ENCODE data around the gene PRSS23.

Gene PRSS23

GRCh38 chr11:86803136-86804045 is 3.0 kb downstream of the PRSS23 start:
- Histone ChIP-seq H3K36me3 (ENCODE audit: control insufficient read depth, insufficient read depth, low read length) (no peaks in the 10 kb centered on the region), H3K9me3 (ENCODE audit: control insufficient read depth, insufficient read depth, low read length) (no peaks in the 10 kb centered on the region), H3K4me1 (ENCODE audit: control insufficient read depth, insufficient read depth, low read length) (peaks cover 20% of the 10 kb centered on the region), H3K27me3 (ENCODE audit: control insufficient read depth, insufficient read depth, low read length) (peaks cover 27% of the 10 kb centered on the region), H3K4me3 (ENCODE audit: low read depth, low read length) (no peak overlapping the region), H3K9ac (ENCODE audit: low read depth, low read length) (no peak overlapping the region)

GRCh38 chr11:86804951-86805350 is 4.6 kb downstream of the PRSS23 start:
- H3K4me3 ChIP-seq (ENCODE audit: low read depth, low read length): no peak overlapping the region
- no peaks in the 10 kb centered on the region for H3K36me3 ChIP-seq (ENCODE audit: control insufficient read depth, insufficient read depth, low read length)
- H3K4me1 ChIP-seq (ENCODE audit: control insufficient read depth, insufficient read depth, low read length): peaks cover 20% of the 10 kb centered on the region
- H3K9me3 ChIP-seq (ENCODE audit: control insufficient read depth, insufficient read depth, low read length): no peaks in the 10 kb centered on the region
- H3K9ac ChIP-seq (ENCODE audit: low read depth, low read length): no peak overlapping the region
- H3K27me3 ChIP-seq (ENCODE audit: control insufficient read depth, insufficient read depth, low read length): peaks cover 20% of the 10 kb centered on the region

GRCh38 chr11:86805873-86806310 is 5.5 kb downstream of the PRSS23 start:
- Histone ChIP-seq H3K27me3 (ENCODE audit: control insufficient read depth, insufficient read depth, low read length) (peaks cover 17% of the 10 kb centered on the region), H3K9me3 (ENCODE audit: control insufficient read depth, insufficient read depth, low read length) (no peaks in the 10 kb centered on the region), H3K4me1 (ENCODE audit: control insufficient read depth, insufficient read depth, low read length) (peaks cover 20% of the 10 kb centered on the region), H3K36me3 (ENCODE audit: control insufficient read depth, insufficient read depth, low read length) (no peaks in the 10 kb centered on the region), H3K4me3 (ENCODE audit: low read depth, low read length) (no peak overlapping the region), H3K9ac (ENCODE audit: low read depth, low read length) (no peak overlapping the region)

GRCh38 chr11:86806903-86807302 is 6.6 kb downstream of the PRSS23 start:
- Histone ChIP-seq H3K36me3 (ENCODE audit: control insufficient read depth, insufficient read depth, low read length) (no peaks in the 10 kb centered on the region), H3K9ac (ENCODE audit: low read depth, low read length) (no peak overlapping the region), H3K9me3 (ENCODE audit: control insufficient read depth, insufficient read depth, low read length) (no peaks in the 10 kb centered on the region), H3K27me3 (ENCODE audit: control insufficient read depth, insufficient read depth, low read length) (peaks cover 7% of the 10 kb centered on the region), H3K4me3 (ENCODE audit: low read depth, low read length) (no peak overlapping the region), H3K4me1 (ENCODE audit: control insufficient read depth, insufficient read depth, low read length) (peaks cover 15% of the 10 kb centered on the region)

- no peaks in the 10 kb centered on the region for H3K36me3 ChIP-seq (ENCODE audit: control insufficient read depth, insufficient read depth, low read length)
- H3K9ac ChIP-seq (ENCODE audit: low read depth, low read length): no peak overlapping the region
- H3K4me3 ChIP-seq (ENCODE audit: low read depth, low read length): no peak overlapping the region
- peaks cover 2% of the 10 kb centered on the region for H3K27me3 ChIP-seq (ENCODE audit: control insufficient read depth, insufficient read depth, low read length)
- no peaks in the 10 kb centered on the region for H3K9me3 ChIP-seq (ENCODE audit: control insufficient read depth, insufficient read depth, low read length)
- H3K4me1 ChIP-seq (ENCODE audit: control insufficient read depth, insufficient read depth, low read length): peaks cover 18% of the 10 kb centered on the region
Measured at GRCh38 chr11:86807360-86807759, 7.0 kb downstream of the PRSS23 start.

- Histone ChIP-seq H3K27me3 (ENCODE audit: control insufficient read depth, insufficient read depth, low read length) (no peaks in the 10 kb centered on the region), H3K4me3 (ENCODE audit: low read depth, low read length) (no peak overlapping the region), H3K9ac (ENCODE audit: low read depth, low read length) (no peak overlapping the region), H3K9me3 (ENCODE audit: control insufficient read depth, insufficient read depth, low read length) (no peaks in the 10 kb centered on the region), H3K36me3 (ENCODE audit: control insufficient read depth, insufficient read depth, low read length) (no peaks in the 10 kb centered on the region), H3K4me1 (ENCODE audit: control insufficient read depth, insufficient read depth, low read length) (peaks cover 18% of the 10 kb centered on the region)
Measured at GRCh38 chr11:86809561-86809960, 9.2 kb downstream of the PRSS23 start.

- Histone ChIP-seq H3K4me3 (ENCODE audit: low read depth, low read length) (no peak overlapping the region), H3K36me3 (ENCODE audit: control insufficient read depth, insufficient read depth, low read length) (no peaks in the 10 kb centered on the region), H3K27me3 (ENCODE audit: control insufficient read depth, insufficient read depth, low read length) (no peaks in the 10 kb centered on the region), H3K4me1 (ENCODE audit: control insufficient read depth, insufficient read depth, low read length) (peaks cover 18% of the 10 kb centered on the region), H3K9me3 (ENCODE audit: control insufficient read depth, insufficient read depth, low read length) (no peaks in the 10 kb centered on the region), H3K9ac (ENCODE audit: low read depth, low read length) (no peak overlapping the region)
Measured at GRCh38 chr11:86810288-86810687, 9.9 kb downstream of the PRSS23 start.

- Histone ChIP-seq H3K4me3 (ENCODE audit: low read depth, low read length) (no peak overlapping the region), H3K36me3 (ENCODE audit: control insufficient read depth, insufficient read depth, low read length) (no peaks in the 10 kb centered on the region), H3K9ac (ENCODE audit: low read depth, low read length) (no peak overlapping the region), H3K27me3 (ENCODE audit: control insufficient read depth, insufficient read depth, low read length) (no peaks in the 10 kb centered on the region), H3K9me3 (ENCODE audit: control insufficient read depth, insufficient read depth, low read length) (no peaks in the 10 kb centered on the region), H3K4me1 (ENCODE audit: control insufficient read depth, insufficient read depth, low read length) (peaks cover 5% of the 10 kb centered on the region)
Measured at GRCh38 chr11:86811637-86812321, 11.4 kb downstream of the PRSS23 start.

- Histone ChIP-seq H3K9ac (ENCODE audit: low read depth, low read length) (no peak overlapping the region), H3K4me1 (ENCODE audit: control insufficient read depth, insufficient read depth, low read length) (peaks cover 5% of the 10 kb centered on the region), H3K36me3 (ENCODE audit: control insufficient read depth, insufficient read depth, low read length) (no peaks in the 10 kb centered on the region), H3K4me3 (ENCODE audit: low read depth, low read length) (no peak overlapping the region), H3K27me3 (ENCODE audit: control insufficient read depth, insufficient read depth, low read length) (no peaks in the 10 kb centered on the region), H3K9me3 (ENCODE audit: control insufficient read depth, insufficient read depth, low read length) (no peaks in the 10 kb centered on the region)
Measured at GRCh38 chr11:86812322-86812670, 12.0 kb downstream of the PRSS23 start.

GRCh38 chr11:86812981-86813380 is 12.6 kb downstream of the PRSS23 start:
- H3K9me3 ChIP-seq (ENCODE audit: control insufficient read depth, insufficient read depth, low read length): no peaks in the 10 kb centered on the region
- peaks cover 5% of the 10 kb centered on the region for H3K4me1 ChIP-seq (ENCODE audit: control insufficient read depth, insufficient read depth, low read length)
- no peaks in the 10 kb centered on the region for H3K36me3 ChIP-seq (ENCODE audit: control insufficient read depth, insufficient read depth, low read length)
- H3K4me3 ChIP-seq (ENCODE audit: low read depth, low read length): no peak overlapping the region
- H3K9ac ChIP-seq (ENCODE audit: low read depth, low read length): no peak overlapping the region
- H3K27me3 ChIP-seq (ENCODE audit: control insufficient read depth, insufficient read depth, low read length): no peaks in the 10 kb centered on the region

- Histone ChIP-seq H3K36me3 (ENCODE audit: control insufficient read depth, insufficient read depth, low read length) (no peaks in the 10 kb centered on the region), H3K4me3 (ENCODE audit: low read depth, low read length) (no peak overlapping the region), H3K9ac (ENCODE audit: low read depth, low read length) (no peak overlapping the region), H3K27me3 (ENCODE audit: control insufficient read depth, insufficient read depth, low read length) (no peaks in the 10 kb centered on the region), H3K4me1 (ENCODE audit: control insufficient read depth, insufficient read depth, low read length) (peaks cover 5% of the 10 kb centered on the region), H3K9me3 (ENCODE audit: control insufficient read depth, insufficient read depth, low read length) (no peaks in the 10 kb centered on the region)
Measured at GRCh38 chr11:86814775-86815174, 14.4 kb downstream of the PRSS23 start.

- Histone ChIP-seq H3K4me1 (ENCODE audit: control insufficient read depth, insufficient read depth, low read length) (peaks cover 5% of the 10 kb centered on the region), H3K4me3 (ENCODE audit: low read depth, low read length) (no peak overlapping the region)
Measured at GRCh38 chr11:86815726-86816125, 15.4 kb downstream of the PRSS23 start.

More at GRCh38 chr11:86815726-86816125, 15.4 kb downstream of the PRSS23 start:
- no peak overlapping the region for H3K9ac ChIP-seq (ENCODE audit: low read depth, low read length)
- no peaks in the 10 kb centered on the region for H3K27me3 ChIP-seq (ENCODE audit: control insufficient read depth, insufficient read depth, low read length)
- H3K9me3 ChIP-seq (ENCODE audit: control insufficient read depth, insufficient read depth, low read length): no peaks in the 10 kb centered on the region
- H3K36me3 ChIP-seq (ENCODE audit: control insufficient read depth, insufficient read depth, low read length): no peaks in the 10 kb centered on the region
